Skeletal muscle cell (primary cell): Measurements from ENCODE around the gene MRPL2.

Source experiments
- DNase-seq: peaks from one replicate; pipeline ENCODE4 v3.0.0-alpha.2; 2010; ENCODE audit warnings: low read depth
- H3K4me3 ChIP-seq: 2 replicates; pipeline ENCODE4 v1.5.1; 2011; ENCODE audit warnings: low read depth, mild to moderate bottlenecking, control low read depth, low read length, moderate library complexity

MRPL2 gene

DNA sequence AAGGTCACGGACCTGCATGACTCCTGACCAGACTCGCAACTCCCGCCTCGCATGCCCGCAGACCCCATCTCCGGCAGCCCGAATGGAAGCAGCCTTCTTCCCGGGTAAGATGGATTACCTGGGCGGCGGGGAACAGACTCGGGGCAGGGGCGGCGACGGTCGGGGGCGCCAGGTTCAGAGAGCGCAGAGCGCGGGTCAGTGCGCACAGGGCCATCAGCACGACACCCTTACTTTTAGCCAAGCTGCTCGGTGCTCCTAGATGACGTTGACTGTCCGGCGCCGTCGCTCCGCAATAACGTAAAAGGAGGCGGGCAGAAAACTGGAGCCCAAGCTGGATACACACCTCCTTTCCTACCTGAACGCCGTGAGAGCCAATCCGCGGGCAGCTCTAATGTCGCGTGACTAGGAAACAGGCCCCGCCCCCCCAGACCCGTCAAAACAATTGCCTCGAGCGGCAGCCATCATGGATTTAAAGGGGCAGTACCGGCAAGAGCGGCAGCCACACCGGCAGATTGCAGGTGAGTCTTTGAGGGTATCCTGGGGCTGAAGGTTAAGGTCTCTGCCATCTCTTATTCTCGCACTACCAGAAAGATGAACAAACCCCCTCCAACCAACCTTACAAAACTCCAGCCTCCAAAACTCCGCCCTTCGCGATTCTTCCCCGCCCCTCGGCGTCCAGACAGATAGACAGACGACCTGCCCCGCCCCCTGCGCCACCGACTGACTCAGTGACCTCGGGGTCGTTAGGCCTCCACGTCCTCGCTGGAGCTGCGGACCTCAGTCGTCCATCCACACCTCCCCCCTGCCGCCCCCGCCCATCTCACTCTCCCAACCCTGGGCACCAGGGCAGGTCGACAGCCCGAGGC is at the start of gene MRPL2, which contains the start of gene KLC4:
Gene MRPL2 (minus strand): TSS at position 267 of the 866 bp plus-strand sequence. CDS start 53 bp downstream, at position 214.
Gene KLC4 (plus strand): TSS at position 464 of the 866 bp plus-strand sequence. CDS start 1,705 bp downstream, outside the sequence.
- H3K4me3 ChIP-seq = peak within 1 kb of the TSS; percentile 100
- peak; percentile 94 for DNase-seq

DNA sequence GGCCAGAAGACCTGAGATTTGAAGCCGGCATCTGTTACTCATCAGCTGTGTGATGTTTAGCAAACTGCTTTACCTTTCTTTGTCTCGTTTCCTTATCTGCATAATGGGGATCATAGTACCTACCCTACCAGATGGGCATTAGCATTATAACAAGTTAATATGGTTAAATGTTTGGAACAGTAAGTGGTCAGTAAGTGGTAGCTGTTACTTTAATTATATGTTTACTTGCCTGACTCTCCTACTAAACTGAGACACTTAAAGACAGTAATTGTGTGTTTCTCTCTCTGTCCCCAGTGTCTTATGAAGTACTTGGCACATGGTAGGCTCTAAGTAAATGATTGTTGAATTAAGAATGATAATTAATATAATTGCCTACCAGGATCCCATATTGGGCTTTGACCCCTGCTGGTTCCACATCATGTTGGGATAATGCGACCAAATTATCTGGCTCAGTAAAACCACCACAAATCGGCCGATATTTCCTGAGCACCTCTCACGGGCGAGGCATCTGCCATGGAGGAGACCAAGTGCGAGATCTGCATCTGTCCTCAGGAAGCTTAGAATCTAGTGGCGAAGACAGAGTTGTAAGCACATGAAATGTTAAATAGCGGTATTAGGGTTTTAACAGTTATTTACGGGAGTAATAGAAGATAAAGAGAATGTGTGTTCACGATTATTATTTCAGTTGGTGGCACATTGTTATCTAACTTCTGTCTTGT is 48.3 kb upstream of the MRPL2 start:
- no peak for DNase-seq

GRCh38 chr6:43105538-43106222 is 46.4 kb upstream of the MRPL2 start:
- no peak for DNase-seq
- no peak overlapping the region for H3K4me3 ChIP-seq

More for the DNA sequence above, 48.3 kb upstream of the MRPL2 start:
- H3K4me3 ChIP-seq = no peak overlapping the region

- DNase-seq = no peak
- no peak overlapping the region for H3K4me3 ChIP-seq
These were observed 44.1 kb upstream of the MRPL2 start for GRCh38 chr6:43103253-43103876.

DNA sequence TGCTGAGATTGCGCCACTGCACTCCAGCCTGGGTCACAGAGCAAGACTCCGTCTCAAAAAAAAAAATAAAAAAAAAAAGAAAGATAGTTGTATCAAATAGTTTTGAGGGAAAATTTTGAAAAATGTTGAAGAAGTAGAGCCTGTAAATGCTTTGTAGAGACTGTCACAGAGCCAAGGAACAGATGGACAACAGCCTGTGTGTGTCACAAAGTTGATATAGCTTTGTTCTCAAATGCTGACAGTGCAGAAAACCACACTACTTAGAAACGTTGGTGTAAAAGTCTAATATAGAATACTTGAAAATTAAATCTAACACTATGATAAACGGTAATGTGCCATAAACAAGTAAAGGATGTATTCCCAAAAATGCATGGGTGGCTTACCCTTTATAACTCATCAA is 42.3 kb upstream of the MRPL2 start:
- H3K4me3 ChIP-seq = no peak overlapping the region
- DNase-seq = no peak

DNA sequence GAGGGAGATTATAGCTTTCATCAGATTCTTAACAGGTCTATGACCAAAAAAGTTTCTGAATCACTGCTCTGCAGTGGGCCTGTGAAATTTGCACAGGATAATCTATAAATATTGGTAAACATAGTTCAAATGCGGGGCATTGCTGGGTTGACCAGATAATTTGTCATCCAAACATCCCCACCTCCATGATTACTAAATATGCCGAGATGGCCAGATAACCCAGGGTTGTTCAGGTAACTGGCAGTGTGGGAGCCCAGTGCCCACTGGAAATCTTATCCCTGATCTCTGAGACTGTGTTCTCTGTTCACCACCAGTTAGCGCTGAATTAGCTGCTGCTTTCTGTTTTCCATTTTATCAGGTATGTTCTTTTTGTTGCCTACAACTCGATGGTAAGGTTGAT is 38.3 kb upstream of the MRPL2 start:
- H3K4me3 ChIP-seq = no peak overlapping the region
- no peak for DNase-seq

GRCh38 chr6:43097098-43097489 is 37.9 kb upstream of the MRPL2 start:
- no peak overlapping the region for H3K4me3 ChIP-seq
- DNase-seq = no peak

GRCh38 chr6:43096451-43097097 is 37.3 kb upstream of the MRPL2 start:
- H3K4me3 ChIP-seq = no peak overlapping the region
- DNase-seq = no peak

- no peak for DNase-seq
- H3K4me3 ChIP-seq = no peak overlapping the region
These were observed 36.7 kb upstream of the MRPL2 start for GRCh38 chr6:43095939-43096338.

DNA sequence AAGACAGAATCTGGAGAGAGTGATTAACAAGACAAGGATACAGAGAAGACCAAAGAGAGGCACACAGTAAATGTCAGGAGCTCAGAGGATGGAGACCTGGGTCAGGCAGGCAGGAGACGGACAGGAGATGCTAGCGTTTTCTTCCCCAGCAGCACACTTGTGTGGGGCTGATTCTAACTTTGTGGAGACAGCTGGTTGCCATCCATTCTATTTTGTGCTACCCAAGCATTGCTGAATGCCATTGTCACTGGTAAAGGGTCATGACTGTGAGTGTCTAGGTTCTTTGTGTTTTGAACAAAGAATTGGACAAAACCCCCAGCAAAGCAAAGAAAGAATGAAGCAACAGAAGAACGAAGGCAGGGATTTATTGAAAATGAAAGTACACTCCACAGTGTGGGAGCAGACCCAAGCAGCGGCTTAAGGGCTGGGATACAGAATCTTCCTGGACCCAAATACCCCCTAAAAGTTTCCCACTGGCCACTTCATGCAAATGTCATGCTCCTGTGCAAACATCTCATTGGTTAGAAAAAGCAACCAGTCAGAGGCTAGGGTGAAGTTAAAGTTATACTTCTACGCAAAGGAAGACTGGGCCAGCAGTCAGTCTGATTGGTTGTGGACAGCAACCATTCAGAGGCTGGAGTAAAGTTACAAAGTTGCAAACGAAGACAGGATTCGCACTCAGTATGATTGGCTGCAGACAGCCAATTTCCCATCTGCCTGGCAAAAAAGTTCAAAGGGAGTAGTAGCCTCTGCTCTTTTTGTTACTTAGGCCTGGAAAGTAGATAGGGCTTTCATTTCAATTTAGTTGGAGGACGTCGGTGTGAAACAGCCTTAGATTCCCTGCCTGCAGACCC is 34.4 kb upstream of the MRPL2 start:
- DNase-seq = no peak
- H3K4me3 ChIP-seq = peak overlapping the region; percentile 12

GRCh38 chr6:43092635-43093034 is 33.4 kb upstream of the MRPL2 start:
- no peak overlapping the region for H3K4me3 ChIP-seq
- no peak for DNase-seq

DNA sequence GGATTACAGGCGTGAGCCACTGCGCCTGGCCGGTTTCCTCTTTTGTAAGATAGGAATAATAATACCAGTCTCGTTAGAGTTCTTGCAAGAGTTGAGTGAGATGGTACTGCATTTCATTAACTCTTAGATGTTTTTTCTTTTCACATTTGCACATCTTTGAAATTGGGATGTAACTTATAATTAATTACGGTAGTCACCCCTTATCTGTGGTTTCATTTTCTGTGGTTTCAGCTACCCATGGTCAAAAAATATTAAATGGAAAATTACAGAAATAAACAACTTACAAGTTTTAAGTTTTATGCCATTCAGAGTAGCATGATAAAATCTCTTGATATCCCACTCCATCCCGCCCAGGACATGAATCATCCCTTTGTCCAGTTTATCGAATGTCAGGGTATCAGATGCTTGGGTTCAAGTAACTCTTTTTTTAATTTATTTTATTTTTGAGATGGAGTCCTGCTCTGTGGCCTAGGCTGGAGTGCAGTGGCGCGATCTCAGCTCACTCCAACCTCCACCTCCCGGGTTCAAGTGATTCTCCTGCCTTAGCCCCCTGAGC is 32.3 kb upstream of the MRPL2 start:
- no peak for DNase-seq

GRCh38 chr6:43091020-43091419 is 31.8 kb upstream of the MRPL2 start:
- H3K4me3 ChIP-seq = no peak overlapping the region
- DNase-seq = no peak

More for the DNA sequence above, 32.3 kb upstream of the MRPL2 start:
- no peak overlapping the region for H3K4me3 ChIP-seq

GRCh38 chr6:43090559-43090956 is 31.3 kb upstream of the MRPL2 start:
- no peak for DNase-seq
- H3K4me3 ChIP-seq = no peak overlapping the region

GRCh38 chr6:43089874-43090558 is 30.8 kb upstream of the MRPL2 start:
- H3K4me3 ChIP-seq = no peak overlapping the region
- DNase-seq = no peak

DNA sequence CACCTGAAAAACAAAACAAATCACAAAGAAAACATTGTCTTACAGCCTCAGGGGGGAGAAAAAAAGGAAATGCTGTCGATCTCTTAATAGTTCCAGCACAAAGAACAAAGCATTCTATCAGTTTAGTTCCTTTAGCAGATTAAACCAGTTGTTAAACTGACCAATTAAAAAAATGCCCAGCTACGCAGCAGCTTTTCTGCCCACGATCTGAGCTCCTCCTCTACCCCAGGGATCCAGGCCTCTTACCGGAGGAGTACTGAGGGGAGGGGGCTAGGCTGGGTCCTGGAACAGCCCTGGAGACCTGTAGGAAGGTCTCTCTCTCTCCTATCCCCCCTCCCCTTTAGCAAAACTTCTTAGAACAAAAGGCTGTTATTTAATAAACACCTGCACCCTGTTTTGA is 30.2 kb upstream of the MRPL2 start:
- no peak for DNase-seq
- no peak overlapping the region for H3K4me3 ChIP-seq

DNA sequence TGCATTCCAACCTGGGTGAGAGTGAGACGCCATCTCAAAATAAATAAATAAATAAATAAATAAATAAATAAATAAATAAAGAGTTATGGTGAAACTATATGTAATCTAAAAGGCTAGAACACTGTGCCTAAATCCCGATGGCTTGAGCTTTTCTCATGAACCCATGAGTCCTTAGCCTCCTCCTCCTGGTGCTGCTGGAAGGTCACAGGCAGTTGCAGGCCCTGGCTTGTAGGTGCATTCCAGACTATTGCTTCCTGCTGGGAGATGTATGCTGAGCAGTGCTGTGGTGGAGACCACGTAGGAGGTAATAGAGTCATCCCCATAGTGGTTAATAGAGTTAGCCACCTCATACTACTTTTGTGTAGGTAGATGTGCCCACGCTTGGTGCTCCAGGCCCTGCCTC is 29.4 kb upstream of the MRPL2 start:
- H3K4me3 ChIP-seq = no peak overlapping the region
- DNase-seq = no peak
